K562 (cell line): ENCODE measurements around the gene SLC2A8. TPM values are rescaled to one million over a fixed set of nuclear protein-coding genes. Genes with fewer than 3 reads are reported as not detected.
A peak's percentile ranks its signal among the peaks of the same experiment; 100 is the strongest.

Experiments used
- BRCA1 ChIP-seq, 2 experiments: fragments of 450-650 bp in 1 of 2; sonication (generic) in 1 of 2; formaldehyde crosslinking in 1 of 2; IDR thresholded peaks; 2 replicates each; pipeline versions ENCODE4 v1.5.0 to v1.6.1; 2017 to 2020; ENCODE audit warnings: mild to moderate bottlenecking in 1 of 2, missing genetic modification reagents in 1 of 2
- EP300 ChIP-seq: IDR thresholded peaks from 2 replicates; pipeline ENCODE4 v1.6.1; 2012; ENCODE audit warnings: low read length, improper control_type of control experiment
- NELFE ChIP-seq: IDR thresholded peaks from 2 replicates; pipeline ENCODE4 v1.6.1; 2011; ENCODE audit warnings: mild to moderate bottlenecking; ENCODE audit not compliant: insufficient read depth, insufficient read length
- POLR2AphosphoS2 ChIP-seq: IDR thresholded peaks from 2 replicates; pipeline ENCODE4 v1.6.1; 2012; ENCODE audit warnings: low read length, improper control_type of control experiment
- RFX1 ChIP-seq: fragments of 450-650 bp; IDR thresholded peaks from 2 replicates; pipeline ENCODE4 v1.6.1; 2016; ENCODE audit warnings: mild to moderate bottlenecking, moderate library complexity
- SIN3A ChIP-seq, 2 experiments: fragments of 150-350 bp in 1 of 2; IDR thresholded peaks; 2 replicates each; pipeline ENCODE4 v1.6.1; 2011 to 2016; ENCODE audit warnings: borderline replicate concordance in 2 of 2, low read depth in 2 of 2, low read length in 2 of 2, mild to moderate bottlenecking in 2 of 2, moderate library complexity in 2 of 2; ENCODE audit not compliant: control insufficient read depth in 1 of 2
- TEAD1 ChIP-seq, 2 experiments: fragments of 450-650 bp in 1 of 2; sonication (generic) in 1 of 2; formaldehyde crosslinking; IDR thresholded peaks; 2 replicates each; pipeline versions ENCODE4 v1.4.0 to v1.8.0; 2020 to 2022; ENCODE audit warnings: mild to moderate bottlenecking in 2 of 2, missing genetic modification reagents in 1 of 2
- polyA plus RNA-seq, 8 experiments: library from polyadenylated mRNA; depleted of rRNA in 4 of 8; stranded (reverse) in 5 of 8; unstranded in 3 of 8; fragments of >200 nt; fragmentation: Nextera tagmentation in 2 of 8; fragmentation: Illumina TruSeq in 1 of 8; extraction: Ambion mirVana in 2 of 8; extraction: Trizol in 1 of 8; gene quantifications; 2 replicates each; pipeline versions ENCODE4 v1.2.1 to v1.2.3, GENCODE V29; 2011 to 2014; ENCODE audit warnings: inconsistent platforms in 1 of 8, missing spikeins in 1 of 8
- total RNA-seq, 7 experiments: library from RNA; depleted of rRNA in 6 of 7; stranded (reverse); fragments of >200 nt in 6 of 7; fragmentation: Illumina TruSeq in 2 of 7; extraction: Trizol in 2 of 7; gene quantifications; 2 replicates each; pipeline versions ENCODE4 v1.2.1 to v1.2.3, GENCODE V29; 2011 to 2021; ENCODE audit warnings: low replicate concordance in 1 of 7
- TF ChIP-seq, protein P1 (sequence below): fragments of 450-650 bp; IDR thresholded peaks from 2 replicates; pipeline ENCODE4 v1.6.1; 2016; ENCODE audit warnings: mild to moderate bottlenecking, moderate library complexity
- TF ChIP-seq, protein P2 (sequence below): fragments of 250-450 bp; sonication (Bioruptor Pico); IDR thresholded peaks from 2 replicates; pipeline ENCODE4 v1.5.0; 2020; ENCODE audit warnings: mild to moderate bottlenecking
- TF ChIP-seq, protein P3 (sequence below): sonication (generic); IDR thresholded peaks from 2 replicates; pipeline ENCODE4 v1.6.1; 2016
- TF ChIP-seq, protein P4 (sequence below): fragments of 450-650 bp; conservative IDR thresholded peaks from 2 replicates; pipeline ENCODE4 v1.6.1; 2016; ENCODE audit warnings: missing genetic modification characterization, low read depth, mild to moderate bottlenecking, missing compliant biosample characterization, moderate library complexity

Gene SLC2A8
- total and polyA plus RNA-seq, 9 of the 15 experiments (the other 6 are each of a cell fraction or from before 2014, with no cell fraction given) = 0.13 to 12.9 (median 5.2) TPM

DNA sequence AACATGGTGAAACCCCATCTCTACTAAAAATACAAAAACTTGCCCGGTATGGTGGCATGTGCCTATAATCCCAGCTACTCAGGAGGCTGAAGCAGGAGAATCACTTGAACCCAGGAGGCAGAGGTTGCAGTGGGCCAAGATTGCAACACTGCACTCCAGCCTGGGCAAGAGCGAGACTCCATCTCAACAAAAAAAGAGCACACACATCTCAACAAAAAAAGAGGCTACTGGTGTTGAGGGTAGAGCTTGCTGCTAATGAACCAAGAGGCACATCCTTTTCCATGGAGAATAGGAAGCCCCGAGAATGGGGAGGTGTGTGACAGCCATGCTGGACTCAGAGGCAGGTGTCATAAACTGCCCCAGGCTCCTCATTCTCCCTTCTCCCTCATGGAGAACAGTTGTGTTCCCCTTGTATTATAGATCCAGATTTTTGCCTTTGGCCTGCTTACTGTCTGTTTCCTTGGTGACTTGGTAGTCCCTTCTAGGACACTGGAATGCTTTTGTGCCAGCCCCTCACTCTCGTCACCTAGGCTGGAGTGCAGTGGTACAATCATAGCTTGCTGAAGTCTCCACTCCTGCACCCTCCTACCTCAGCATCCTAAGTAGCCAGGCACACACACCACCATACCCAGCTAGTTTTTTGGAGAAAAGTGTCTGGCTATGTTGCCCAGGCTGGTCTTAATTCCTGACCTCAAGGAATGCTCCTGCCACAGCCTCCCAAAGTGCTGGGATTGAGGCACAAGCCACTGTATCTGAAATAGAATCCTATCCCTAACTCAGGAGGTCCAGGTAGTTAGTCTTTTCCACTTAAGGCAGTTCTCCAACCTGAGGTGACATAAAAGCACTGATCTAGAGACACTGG, 49.1 kb downstream of the SLC2A8 start (continued):
- TF ChIP-seq, protein P1, sequence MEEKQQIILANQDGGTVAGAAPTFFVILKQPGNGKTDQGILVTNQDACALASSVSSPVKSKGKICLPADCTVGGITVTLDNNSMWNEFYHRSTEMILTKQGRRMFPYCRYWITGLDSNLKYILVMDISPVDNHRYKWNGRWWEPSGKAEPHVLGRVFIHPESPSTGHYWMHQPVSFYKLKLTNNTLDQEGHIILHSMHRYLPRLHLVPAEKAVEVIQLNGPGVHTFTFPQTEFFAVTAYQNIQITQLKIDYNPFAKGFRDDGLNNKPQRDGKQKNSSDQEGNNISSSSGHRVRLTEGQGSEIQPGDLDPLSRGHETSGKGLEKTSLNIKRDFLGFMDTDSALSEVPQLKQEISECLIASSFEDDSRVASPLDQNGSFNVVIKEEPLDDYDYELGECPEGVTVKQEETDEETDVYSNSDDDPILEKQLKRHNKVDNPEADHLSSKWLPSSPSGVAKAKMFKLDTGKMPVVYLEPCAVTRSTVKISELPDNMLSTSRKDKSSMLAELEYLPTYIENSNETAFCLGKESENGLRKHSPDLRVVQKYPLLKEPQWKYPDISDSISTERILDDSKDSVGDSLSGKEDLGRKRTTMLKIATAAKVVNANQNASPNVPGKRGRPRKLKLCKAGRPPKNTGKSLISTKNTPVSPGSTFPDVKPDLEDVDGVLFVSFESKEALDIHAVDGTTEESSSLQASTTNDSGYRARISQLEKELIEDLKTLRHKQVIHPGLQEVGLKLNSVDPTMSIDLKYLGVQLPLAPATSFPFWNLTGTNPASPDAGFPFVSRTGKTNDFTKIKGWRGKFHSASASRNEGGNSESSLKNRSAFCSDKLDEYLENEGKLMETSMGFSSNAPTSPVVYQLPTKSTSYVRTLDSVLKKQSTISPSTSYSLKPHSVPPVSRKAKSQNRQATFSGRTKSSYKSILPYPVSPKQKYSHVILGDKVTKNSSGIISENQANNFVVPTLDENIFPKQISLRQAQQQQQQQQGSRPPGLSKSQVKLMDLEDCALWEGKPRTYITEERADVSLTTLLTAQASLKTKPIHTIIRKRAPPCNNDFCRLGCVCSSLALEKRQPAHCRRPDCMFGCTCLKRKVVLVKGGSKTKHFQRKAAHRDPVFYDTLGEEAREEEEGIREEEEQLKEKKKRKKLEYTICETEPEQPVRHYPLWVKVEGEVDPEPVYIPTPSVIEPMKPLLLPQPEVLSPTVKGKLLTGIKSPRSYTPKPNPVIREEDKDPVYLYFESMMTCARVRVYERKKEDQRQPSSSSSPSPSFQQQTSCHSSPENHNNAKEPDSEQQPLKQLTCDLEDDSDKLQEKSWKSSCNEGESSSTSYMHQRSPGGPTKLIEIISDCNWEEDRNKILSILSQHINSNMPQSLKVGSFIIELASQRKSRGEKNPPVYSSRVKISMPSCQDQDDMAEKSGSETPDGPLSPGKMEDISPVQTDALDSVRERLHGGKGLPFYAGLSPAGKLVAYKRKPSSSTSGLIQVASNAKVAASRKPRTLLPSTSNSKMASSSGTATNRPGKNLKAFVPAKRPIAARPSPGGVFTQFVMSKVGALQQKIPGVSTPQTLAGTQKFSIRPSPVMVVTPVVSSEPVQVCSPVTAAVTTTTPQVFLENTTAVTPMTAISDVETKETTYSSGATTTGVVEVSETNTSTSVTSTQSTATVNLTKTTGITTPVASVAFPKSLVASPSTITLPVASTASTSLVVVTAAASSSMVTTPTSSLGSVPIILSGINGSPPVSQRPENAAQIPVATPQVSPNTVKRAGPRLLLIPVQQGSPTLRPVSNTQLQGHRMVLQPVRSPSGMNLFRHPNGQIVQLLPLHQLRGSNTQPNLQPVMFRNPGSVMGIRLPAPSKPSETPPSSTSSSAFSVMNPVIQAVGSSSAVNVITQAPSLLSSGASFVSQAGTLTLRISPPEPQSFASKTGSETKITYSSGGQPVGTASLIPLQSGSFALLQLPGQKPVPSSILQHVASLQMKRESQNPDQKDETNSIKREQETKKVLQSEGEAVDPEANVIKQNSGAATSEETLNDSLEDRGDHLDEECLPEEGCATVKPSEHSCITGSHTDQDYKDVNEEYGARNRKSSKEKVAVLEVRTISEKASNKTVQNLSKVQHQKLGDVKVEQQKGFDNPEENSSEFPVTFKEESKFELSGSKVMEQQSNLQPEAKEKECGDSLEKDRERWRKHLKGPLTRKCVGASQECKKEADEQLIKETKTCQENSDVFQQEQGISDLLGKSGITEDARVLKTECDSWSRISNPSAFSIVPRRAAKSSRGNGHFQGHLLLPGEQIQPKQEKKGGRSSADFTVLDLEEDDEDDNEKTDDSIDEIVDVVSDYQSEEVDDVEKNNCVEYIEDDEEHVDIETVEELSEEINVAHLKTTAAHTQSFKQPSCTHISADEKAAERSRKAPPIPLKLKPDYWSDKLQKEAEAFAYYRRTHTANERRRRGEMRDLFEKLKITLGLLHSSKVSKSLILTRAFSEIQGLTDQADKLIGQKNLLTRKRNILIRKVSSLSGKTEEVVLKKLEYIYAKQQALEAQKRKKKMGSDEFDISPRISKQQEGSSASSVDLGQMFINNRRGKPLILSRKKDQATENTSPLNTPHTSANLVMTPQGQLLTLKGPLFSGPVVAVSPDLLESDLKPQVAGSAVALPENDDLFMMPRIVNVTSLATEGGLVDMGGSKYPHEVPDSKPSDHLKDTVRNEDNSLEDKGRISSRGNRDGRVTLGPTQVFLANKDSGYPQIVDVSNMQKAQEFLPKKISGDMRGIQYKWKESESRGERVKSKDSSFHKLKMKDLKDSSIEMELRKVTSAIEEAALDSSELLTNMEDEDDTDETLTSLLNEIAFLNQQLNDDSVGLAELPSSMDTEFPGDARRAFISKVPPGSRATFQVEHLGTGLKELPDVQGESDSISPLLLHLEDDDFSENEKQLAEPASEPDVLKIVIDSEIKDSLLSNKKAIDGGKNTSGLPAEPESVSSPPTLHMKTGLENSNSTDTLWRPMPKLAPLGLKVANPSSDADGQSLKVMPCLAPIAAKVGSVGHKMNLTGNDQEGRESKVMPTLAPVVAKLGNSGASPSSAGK = 0 out of 2 replicates have a peak, but pooled peaks have one; percentile 3
- TF ChIP-seq, protein P2, sequence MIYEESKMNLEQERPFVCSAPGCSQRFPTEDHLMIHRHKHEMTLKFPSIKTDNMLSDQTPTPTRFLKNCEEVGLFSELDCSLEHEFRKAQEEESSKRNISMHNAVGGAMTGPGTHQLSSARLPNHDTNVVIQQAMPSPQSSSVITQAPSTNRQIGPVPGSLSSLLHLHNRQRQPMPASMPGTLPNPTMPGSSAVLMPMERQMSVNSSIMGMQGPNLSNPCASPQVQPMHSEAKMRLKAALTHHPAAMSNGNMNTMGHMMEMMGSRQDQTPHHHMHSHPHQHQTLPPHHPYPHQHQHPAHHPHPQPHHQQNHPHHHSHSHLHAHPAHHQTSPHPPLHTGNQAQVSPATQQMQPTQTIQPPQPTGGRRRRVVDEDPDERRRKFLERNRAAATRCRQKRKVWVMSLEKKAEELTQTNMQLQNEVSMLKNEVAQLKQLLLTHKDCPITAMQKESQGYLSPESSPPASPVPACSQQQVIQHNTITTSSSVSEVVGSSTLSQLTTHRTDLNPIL (CRISPR knock-in tag) = no peak
- TF ChIP-seq, protein P3, sequence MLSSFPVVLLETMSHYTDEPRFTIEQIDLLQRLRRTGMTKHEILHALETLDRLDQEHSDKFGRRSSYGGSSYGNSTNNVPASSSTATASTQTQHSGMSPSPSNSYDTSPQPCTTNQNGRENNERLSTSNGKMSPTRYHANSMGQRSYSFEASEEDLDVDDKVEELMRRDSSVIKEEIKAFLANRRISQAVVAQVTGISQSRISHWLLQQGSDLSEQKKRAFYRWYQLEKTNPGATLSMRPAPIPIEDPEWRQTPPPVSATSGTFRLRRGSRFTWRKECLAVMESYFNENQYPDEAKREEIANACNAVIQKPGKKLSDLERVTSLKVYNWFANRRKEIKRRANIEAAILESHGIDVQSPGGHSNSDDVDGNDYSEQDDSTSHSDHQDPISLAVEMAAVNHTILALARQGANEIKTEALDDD = no peak
- TF ChIP-seq NELFE = no peak
- TF ChIP-seq EP300 = no peak
- no peak for TF ChIP-seq RFX1
- TF ChIP-seq, protein P4, sequence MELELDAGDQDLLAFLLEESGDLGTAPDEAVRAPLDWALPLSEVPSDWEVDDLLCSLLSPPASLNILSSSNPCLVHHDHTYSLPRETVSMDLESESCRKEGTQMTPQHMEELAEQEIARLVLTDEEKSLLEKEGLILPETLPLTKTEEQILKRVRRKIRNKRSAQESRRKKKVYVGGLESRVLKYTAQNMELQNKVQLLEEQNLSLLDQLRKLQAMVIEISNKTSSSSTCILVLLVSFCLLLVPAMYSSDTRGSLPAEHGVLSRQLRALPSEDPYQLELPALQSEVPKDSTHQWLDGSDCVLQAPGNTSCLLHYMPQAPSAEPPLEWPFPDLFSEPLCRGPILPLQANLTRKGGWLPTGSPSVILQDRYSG = no peak
- no peak for TF ChIP-seq BRCA1 (IDR thresholded peaks at IDR 0.05)
- TF ChIP-seq BRCA1 (CRISPR knock-in tag; IDR thresholded peaks at IDR 0.05) = no peak
- TF ChIP-seq POLR2AphosphoS2 = peak; percentile 88
- no peak for TF ChIP-seq SIN3A (IDR thresholded peaks at IDR 0.05; ENCODE audit: borderline replicate concordance in 2 of 2, control insufficient read depth in 1 of 2, low read depth in 2 of 2, low read length in 2 of 2)
- no peak for TF ChIP-seq TEAD1 (CRISPR knock-in tag; IDR thresholded peaks at IDR 0.05)
